PC-3 (cell line): Measurements from ENCODE around the gene SRSF1. TPM values are rescaled to one million over a fixed set of nuclear protein-coding genes. Genes with fewer than 3 reads are reported as not detected.

Source experiments
- ATAC-seq: fragments of 200-7000 bp; cut with Tn5 transposase; 2 replicates; pipeline ENCODE4 v1.9.1; 2020; ENCODE audit warnings: mild to moderate bottlenecking, moderate library complexity
- BruUV-seq: library from RNA; stranded (reverse); fragments of 400-500 nt; replicated peaks from 2 replicates; lab custom pipeline; 2021; lab: Mats Ljungman, UMichigan
- CTCF ChIA-PET: fragments of 300-600 bp; sonication (Branson Sonifier 250); formaldehyde crosslinking; loops from one replicate; lab custom pipeline; 2022; ENCODE audit warnings: antibody characterized with exemption; lab: Charles Lee
- POLR2A ChIA-PET: fragments of 300-600 bp; sonication (Branson Sonifier 250); formaldehyde crosslinking; loops from one replicate; lab custom pipeline; 2022; ENCODE audit warnings: antibody characterized with exemption; ENCODE audit not compliant: unreplicated experiment; lab: Charles Lee
- DNase-seq: peaks from one replicate; pipeline ENCODE4 v3.0.0-alpha.2; 2015
- H2AFZ ChIP-seq: fragments of 300-600 bp; sonication (generic); 2 replicates; pipeline ENCODE4 v1.6.0; 2016; ENCODE audit warnings: antibody characterized with exemption, low read length
- H3F3A ChIP-seq: fragments of 300-600 bp; sonication (generic); one replicate; pipeline ENCODE4 v1.6.0; 2017; ENCODE audit warnings: antibody characterized with exemption, low read length, control low read depth, mild to moderate bottlenecking; ENCODE audit not compliant: unreplicated experiment
- H3K27ac ChIP-seq: fragments of 300-600 bp; sonication (generic); 2 replicates; pipeline ENCODE4 v1.5.1; 2016; ENCODE audit warnings: mild to moderate bottlenecking, low read length
- H3K27me3 ChIP-seq: fragments of 300-600 bp; sonication (generic); 2 replicates; pipeline ENCODE4 v1.6.1; 2016; ENCODE audit warnings: low read length, mixed read lengths
- H3K36me3 ChIP-seq: fragments of 300-600 bp; sonication (generic); 2 replicates; pipeline ENCODE4 v1.6.1; 2016; ENCODE audit warnings: low read depth, mixed run types, low read length, mixed read lengths
- H3K4me1 ChIP-seq: fragments of 300-600 bp; sonication (generic); 2 replicates; pipeline ENCODE4 v1.5.1; 2016; ENCODE audit warnings: low read length; ENCODE audit not compliant: insufficient read depth
- H3K4me2 ChIP-seq: fragments of 300-600 bp; sonication (generic); 2 replicates; pipeline ENCODE4 v1.6.0; 2016; ENCODE audit warnings: low read length
- H3K4me3 ChIP-seq: fragments of 300-600 bp; sonication (generic); 2 replicates; pipeline ENCODE4 v1.5.1; 2016; ENCODE audit warnings: mild to moderate bottlenecking, low read length, mixed read lengths
- H3K79me2 ChIP-seq: fragments of 300-600 bp; sonication (generic); 2 replicates; pipeline ENCODE4 v1.6.1; 2017; ENCODE audit warnings: low read length, mixed read lengths
- H3K9ac ChIP-seq: fragments of 300-600 bp; sonication (generic); 2 replicates; pipeline ENCODE4 v1.6.0; 2016; ENCODE audit warnings: mild to moderate bottlenecking, low read length
- H3K9me2 ChIP-seq: fragments of 300-600 bp; sonication (generic); replicated peaks from 2 replicates; pipeline ENCODE4 v1.6.1; 2016; ENCODE audit warnings: mixed run types, low read length, mixed read lengths
- H3K9me3 ChIP-seq: fragments of 300-600 bp; sonication (generic); 2 replicates; pipeline ENCODE4 v1.6.1; 2016; ENCODE audit warnings: low read length, mixed read lengths
- H4K20me1 ChIP-seq: fragments of 300-600 bp; sonication (generic); 2 replicates; pipeline ENCODE4 v1.6.1; 2016; ENCODE audit warnings: low read length, mixed read lengths
- EZH2 ChIP-seq: fragments of 300-600 bp; sonication (generic); IDR thresholded peaks from one replicate; pipeline ENCODE4 v1.6.1; 2017; ENCODE audit warnings: antibody characterized with exemption, mild to moderate bottlenecking, low read length; ENCODE audit not compliant: unreplicated experiment
- EZH2phosphoT487 ChIP-seq: fragments of 300-600 bp; sonication (generic); IDR thresholded peaks from 2 replicates; pipeline ENCODE4 v1.6.1; 2018; ENCODE audit warnings: mild to moderate bottlenecking, antibody characterized with exemption, low read length, borderline replicate concordance
- intact Hi-C: fragments of 100-400 bp; cut with micrococcal nuclease; formaldehyde crosslinking; loops from 2 replicates; pipeline ENCODE4 v1.9.0; 2023
- total RNA-seq: library from RNA; depleted of rRNA; stranded (reverse); fragments of >200 nt; gene quantifications from 2 replicates; pipeline ENCODE4 v1.2.3, GENCODE V29; 2014
- TF ChIP-seq, protein P1 (sequence below): fragments of 300-600 bp; sonication (generic); conservative IDR thresholded peaks from 2 replicates; pipeline ENCODE4 v1.5.1; 2017; ENCODE audit warnings: antibody characterized with exemption, low read depth, mild to moderate bottlenecking, low read length

SRSF1 gene
- total RNA-seq, 1 experiment from 2014 or later, result 325 TPM

DNA sequence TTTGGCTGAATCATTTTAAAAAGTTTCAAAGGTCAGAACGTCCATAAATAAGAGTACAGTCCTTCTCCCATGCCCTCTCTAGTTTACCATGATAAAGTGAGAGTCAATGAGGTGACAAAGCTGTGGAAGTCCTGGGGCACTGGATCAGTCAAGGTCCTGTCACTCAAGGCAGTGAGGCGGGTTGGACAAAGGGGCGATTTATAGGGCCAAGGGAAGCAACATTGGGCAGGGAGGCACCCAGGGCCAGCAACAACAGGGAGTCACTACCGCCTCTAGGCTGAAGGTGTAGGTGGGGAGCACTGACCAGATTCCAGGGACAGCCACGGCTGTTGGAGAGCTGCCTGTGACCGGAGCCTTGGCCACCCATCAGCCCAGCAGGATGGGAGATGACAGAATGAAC, 47.6 kb upstream of the SRSF1 start:
- POLR2A ChIA-PET, result no interaction called here

DNA sequence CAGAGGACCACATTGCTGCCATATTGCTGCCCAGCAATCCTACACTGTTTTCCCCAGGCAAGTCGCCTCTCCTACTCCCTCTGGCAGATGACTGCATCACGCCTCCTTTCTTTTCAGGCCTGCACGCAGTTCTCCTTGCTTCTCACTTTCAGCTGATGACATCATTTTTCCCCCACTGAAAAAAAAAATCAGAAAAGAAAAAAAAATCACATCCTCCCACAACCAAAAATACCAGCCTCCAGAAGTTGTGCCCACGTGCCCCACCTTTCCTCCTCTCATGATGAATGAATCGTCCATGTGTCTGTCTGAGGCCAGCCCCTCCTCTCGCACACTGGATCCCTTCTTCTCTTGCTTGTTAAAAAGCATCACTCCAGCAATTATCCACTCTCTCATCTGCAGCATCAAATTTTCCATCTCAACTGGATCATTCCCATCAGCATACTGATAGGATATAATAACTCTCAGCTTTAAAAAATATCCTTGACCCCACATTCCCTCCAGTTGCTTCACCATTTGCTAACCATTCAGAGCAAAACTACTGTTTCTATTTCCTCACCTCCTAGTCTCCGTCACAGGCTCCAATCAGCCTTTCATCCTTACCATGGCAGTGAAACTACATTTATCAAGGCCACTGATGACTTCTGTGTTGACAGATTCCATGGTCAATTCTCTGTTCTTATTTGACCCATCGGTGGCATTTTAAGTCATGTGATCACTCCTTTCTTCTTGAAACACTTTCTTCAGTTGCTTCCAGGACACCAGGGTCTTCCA, 46.1 kb upstream of the SRSF1 start:
- H4K20me1 ChIP-seq, result no peaks in the 10 kb centered on the region
- no peak overlapping the region for H3K9ac ChIP-seq
- no peak for ATAC-seq
- H3F3A ChIP-seq, result no peaks in the 10 kb centered on the region
- no peak overlapping the region for H3K27ac ChIP-seq
- no peaks in the 10 kb centered on the region for H3K27me3 ChIP-seq
- H3K4me2 ChIP-seq, result no peak overlapping the region
- CTCF ChIA-PET, result no interaction called here
- intact Hi-C loops, result no loop called here
- H3K9me3 ChIP-seq, result no peaks in the 10 kb centered on the region
- no TSS peak for BruUV-seq
- no peak overlapping the region for H3K4me3 ChIP-seq
- H2AFZ ChIP-seq, result no peak overlapping the region
- H3K79me2 ChIP-seq, result no peaks in the 10 kb centered on the region
- peaks cover 12% of the 10 kb centered on the region for H3K4me1 ChIP-seq
- TF ChIP-seq, protein P1, sequence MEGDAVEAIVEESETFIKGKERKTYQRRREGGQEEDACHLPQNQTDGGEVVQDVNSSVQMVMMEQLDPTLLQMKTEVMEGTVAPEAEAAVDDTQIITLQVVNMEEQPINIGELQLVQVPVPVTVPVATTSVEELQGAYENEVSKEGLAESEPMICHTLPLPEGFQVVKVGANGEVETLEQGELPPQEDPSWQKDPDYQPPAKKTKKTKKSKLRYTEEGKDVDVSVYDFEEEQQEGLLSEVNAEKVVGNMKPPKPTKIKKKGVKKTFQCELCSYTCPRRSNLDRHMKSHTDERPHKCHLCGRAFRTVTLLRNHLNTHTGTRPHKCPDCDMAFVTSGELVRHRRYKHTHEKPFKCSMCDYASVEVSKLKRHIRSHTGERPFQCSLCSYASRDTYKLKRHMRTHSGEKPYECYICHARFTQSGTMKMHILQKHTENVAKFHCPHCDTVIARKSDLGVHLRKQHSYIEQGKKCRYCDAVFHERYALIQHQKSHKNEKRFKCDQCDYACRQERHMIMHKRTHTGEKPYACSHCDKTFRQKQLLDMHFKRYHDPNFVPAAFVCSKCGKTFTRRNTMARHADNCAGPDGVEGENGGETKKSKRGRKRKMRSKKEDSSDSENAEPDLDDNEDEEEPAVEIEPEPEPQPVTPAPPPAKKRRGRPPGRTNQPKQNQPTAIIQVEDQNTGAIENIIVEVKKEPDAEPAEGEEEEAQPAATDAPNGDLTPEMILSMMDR, result no peak
- TF ChIP-seq EZH2phosphoT487, result no peak
- no peak for TF ChIP-seq EZH2
- DNase-seq, result no peak
- no peaks in the 10 kb centered on the region for H3K36me3 ChIP-seq
- POLR2A ChIA-PET, result no interaction called here
- no peaks in the 10 kb centered on the region for H3K9me2 ChIP-seq

More for the DNA sequence above, 47.6 kb upstream of the SRSF1 start:
- no peak for DNase-seq
- intact Hi-C loops, result no loop called here
- H3K27me3 ChIP-seq, result no peaks in the 10 kb centered on the region
- TF ChIP-seq EZH2phosphoT487, result no peak
- TF ChIP-seq, protein P1, result no peak
- TF ChIP-seq EZH2, result no peak
- no peak overlapping the region for H3K4me2 ChIP-seq
- no peak overlapping the region for H3K4me3 ChIP-seq
- BruUV-seq, result no TSS peak
- H3K9ac ChIP-seq, result no peak overlapping the region
- no peak for ATAC-seq
- H3K27ac ChIP-seq, result no peak overlapping the region
- no peaks in the 10 kb centered on the region for H3K9me3 ChIP-seq
- H3K36me3 ChIP-seq, result no peaks in the 10 kb centered on the region
- no peaks in the 10 kb centered on the region for H3K9me2 ChIP-seq
- CTCF ChIA-PET, result no interaction called here
- H2AFZ ChIP-seq, result no peak overlapping the region
- no peaks in the 10 kb centered on the region for H4K20me1 ChIP-seq
- H3K79me2 ChIP-seq, result no peaks in the 10 kb centered on the region
- peaks cover 12% of the 10 kb centered on the region for H3K4me1 ChIP-seq
- no peaks in the 10 kb centered on the region for H3F3A ChIP-seq

DNA sequence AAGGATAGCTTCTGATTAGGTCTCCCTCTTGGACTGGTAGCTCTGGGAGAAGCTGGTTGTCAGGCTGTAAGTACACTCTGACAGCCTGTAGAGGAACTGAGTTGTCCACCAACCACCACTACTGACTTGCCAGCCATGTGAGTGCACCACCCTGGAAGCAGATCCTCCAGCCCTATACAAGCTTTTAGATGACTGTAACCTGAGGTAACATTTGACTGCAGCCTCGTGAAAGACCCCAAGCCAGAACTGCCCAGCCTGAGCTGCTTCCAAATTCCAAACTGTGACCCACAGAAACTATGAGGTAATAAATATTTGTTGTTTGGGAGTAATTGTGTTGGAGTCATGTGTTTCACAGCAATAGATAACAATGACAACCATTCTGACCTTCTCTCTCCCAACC, 45.4 kb upstream of the SRSF1 start:
- Histone ChIP-seq H4K20me1 (no peaks in the 10 kb centered on the region), H3F3A (no peaks in the 10 kb centered on the region), H3K27me3 (no peaks in the 10 kb centered on the region), H3K9me3 (no peaks in the 10 kb centered on the region), H3K79me2 (no peaks in the 10 kb centered on the region), H3K36me3 (no peaks in the 10 kb centered on the region), H3K9me2 (no peaks in the 10 kb centered on the region), H3K27ac (no peak overlapping the region), H3K9ac (no peak overlapping the region), H3K4me2 (no peak overlapping the region), H3K4me1 (peaks cover 12% of the 10 kb centered on the region), H2AFZ (no peak overlapping the region), H3K4me3 (no peak overlapping the region)
- ATAC-seq (no peak), DNase-seq (no peak)
- no TSS peak for BruUV-seq
- TF ChIP-seq EZH2phosphoT487, result no peak
- no peak for TF ChIP-seq EZH2
- TF ChIP-seq, protein P1, result no peak
- intact Hi-C loops, result no loop called here
- CTCF ChIA-PET, result no interaction called here
- POLR2A ChIA-PET, result no interaction called here
